A549 (cell line): ENCODE data around the gene RAB11FIP4. TPM values are rescaled to one million over a fixed set of nuclear protein-coding genes. Genes with fewer than 3 reads are reported as not detected.

Source experiments
- ATAC-seq, 2 experiments: fragments of 200-7000 bp in 1 of 2; fragments of >200 bp in 1 of 2; cut with Nextera tagmentation in 1 of 2; cut with Tn5 transposase in 1 of 2; 3 replicates each; pipeline versions ENCODE4 v1.8.0 to v1.9.1; 2018 to 2020; ENCODE audit warnings: mild to moderate bottlenecking in 1 of 2, moderate library complexity in 1 of 2
- CTCF ChIA-PET: fragments of 300-600 bp; sonication (Branson Sonifier 250); formaldehyde crosslinking; extraction: SDS; loops from one replicate; lab custom pipeline; 2021; ENCODE audit warnings: antibody characterized with exemption, inconsistent platforms; lab: Yijun Ruan, JAX
- POLR2A ChIA-PET: fragments of 350-600 bp; formaldehyde crosslinking; extraction: SDS; loops from one replicate; lab custom pipeline; 2021; ENCODE audit warnings: antibody characterized with exemption, inconsistent platforms; lab: Yijun Ruan, JAX
- DNase-seq, 2 experiments: peaks; one replicate each; pipeline versions ENCODE4 v3.0.0 to v3.0.0-alpha.2; 2011 to 2016; ENCODE audit warnings: low read depth in 1 of 2, low spot score in 1 of 2
- FAIRE-seq: peaks from 2 replicates; lab custom pipeline; 2011; peaks lifted over from hg19 to GRCh38; lab: Jason Lieb, UNC
- H3K27ac ChIP-seq, 2 experiments: fragments of >200 bp; sonication (Bioruptor Twin); formaldehyde crosslinking; 3 replicates each; pipeline ENCODE4 v1.5.1; 2016 to 2017
- H3K4me1 ChIP-seq: fragments of >200 bp; sonication (Bioruptor Twin); formaldehyde crosslinking; 3 replicates; pipeline ENCODE4 v1.6.1; 2016
- H3K4me2 ChIP-seq: fragments of >200 bp; sonication (Bioruptor Twin); formaldehyde crosslinking; 3 replicates; pipeline ENCODE4 v1.6.1; 2016
- H3K4me3 ChIP-seq: fragments of >200 bp; sonication (Bioruptor Twin); formaldehyde crosslinking; 3 replicates; pipeline ENCODE4 v1.5.1; 2016
- H3K9me3 ChIP-seq: fragments of >200 bp; sonication (Bioruptor Twin); formaldehyde crosslinking; 3 replicates; pipeline ENCODE4 v1.6.1; 2016
- ATOH8 ChIP-seq: fragments of 250-450 bp; sonication (Bioruptor Pico); IDR thresholded peaks from 2 replicates; pipeline ENCODE4 v1.5.0; 2020; ENCODE audit warnings: low read depth, mild to moderate bottlenecking, moderate library complexity
- BHLHE40 ChIP-seq: IDR thresholded peaks from 2 replicates; pipeline ENCODE4 v1.6.1; 2012; ENCODE audit warnings: low read depth, low read length, inconsistent platforms
- EHF ChIP-seq: fragments of 250-450 bp; sonication (Bioruptor Pico); IDR thresholded peaks from 2 replicates; pipeline ENCODE4 v1.5.0; 2020; ENCODE audit warnings: mild to moderate bottlenecking
- EHMT2 ChIP-seq: fragments of 200-600 bp; sonication (generic); IDR thresholded peaks from 2 replicates; pipeline ENCODE4 v1.6.1; 2016; ENCODE audit warnings: antibody characterized with exemption, low read depth, mild to moderate bottlenecking, moderate library complexity
- ELK1 ChIP-seq: fragments of 150-350 bp; IDR thresholded peaks from 2 replicates; pipeline ENCODE4 v1.6.1; 2014; ENCODE audit warnings: low read depth, mild to moderate bottlenecking, low read length
- EP300 ChIP-seq, 2 experiments: fragments of >200 bp; sonication (Bioruptor Twin); formaldehyde crosslinking; IDR thresholded peaks; 2 replicates in 1 of 2; 3 replicates in 1 of 2; pipeline ENCODE4 v1.6.1; 2016 to 2017
- FOSB ChIP-seq: fragments of 250-450 bp; sonication (Bioruptor Pico); IDR thresholded peaks from 2 replicates; pipeline ENCODE4 v1.5.0; 2020; ENCODE audit warnings: mild to moderate bottlenecking, moderate library complexity
- HES2 ChIP-seq: fragments of >200 bp; sonication (Bioruptor Twin); formaldehyde crosslinking; IDR thresholded peaks from 2 replicates; pipeline ENCODE4 v1.6.1; 2016
- HEYL ChIP-seq: fragments of 250-450 bp; sonication (Bioruptor Pico); IDR thresholded peaks from 2 replicates; pipeline ENCODE4 v1.8.0; 2021; ENCODE audit warnings: mild to moderate bottlenecking, moderate library complexity
- HMGXB4 ChIP-seq: fragments of 250-450 bp; sonication (Bioruptor Pico); IDR thresholded peaks from 2 replicates; pipeline ENCODE4 v1.5.0; 2021; ENCODE audit warnings: mild to moderate bottlenecking, moderate library complexity, borderline replicate concordance
- KDM1A ChIP-seq: fragments of 200-600 bp; sonication (generic); IDR thresholded peaks from 2 replicates; pipeline ENCODE4 v1.6.1; 2016; ENCODE audit warnings: low read depth, mild to moderate bottlenecking
- KDM5A ChIP-seq: fragments of 200-600 bp; sonication (generic); IDR thresholded peaks from 2 replicates; pipeline ENCODE4 v1.6.1; 2016; ENCODE audit warnings: antibody characterized with exemption, mild to moderate bottlenecking
- MAFK ChIP-seq: fragments of 450-650 bp; IDR thresholded peaks from 2 replicates; pipeline ENCODE4 v1.6.1; 2014; ENCODE audit not compliant: partially characterized antibody
- MAX ChIP-seq: IDR thresholded peaks from 2 replicates; pipeline ENCODE4 v1.6.1; 2012
- NFE2L2 ChIP-seq: fragments of 150-350 bp; conservative IDR thresholded peaks from 2 replicates; pipeline ENCODE4 v1.6.1; 2014; ENCODE audit warnings: low read length
- PBX3 ChIP-seq: IDR thresholded peaks from 2 replicates; pipeline ENCODE4 v1.6.1; 2012
- POLR2A ChIP-seq: IDR thresholded peaks from 2 replicates; pipeline ENCODE4 v1.6.1; 2012; ENCODE audit warnings: mild to moderate bottlenecking, low read length
- POLR2AphosphoS2 ChIP-seq: conservative IDR thresholded peaks from 2 replicates; pipeline ENCODE4 v1.6.1; 2012; ENCODE audit warnings: low read length, improper control_type of control experiment, inconsistent platforms
- RNF2 ChIP-seq: fragments of 200-600 bp; sonication (generic); IDR thresholded peaks from 2 replicates; pipeline ENCODE4 v1.6.1; 2016; ENCODE audit warnings: low read depth, mild to moderate bottlenecking, antibody characterized with exemption, moderate library complexity, borderline replicate concordance
- SMC3 ChIP-seq: fragments of >200 bp; sonication (Bioruptor Twin); formaldehyde crosslinking; IDR thresholded peaks from 3 replicates; pipeline ENCODE4 v1.6.1; 2018; ENCODE audit warnings: inconsistent platforms
- SREBF2 ChIP-seq: fragments of 450-650 bp; IDR thresholded peaks from 2 replicates; pipeline ENCODE4 v1.6.1; 2014; ENCODE audit warnings: mild to moderate bottlenecking, moderate library complexity
- TP53 ChIP-seq: fragments of 250-450 bp; sonication (Bioruptor Pico); IDR thresholded peaks from 2 replicates; pipeline ENCODE4 v1.5.0; 2021; ENCODE audit warnings: mild to moderate bottlenecking, moderate library complexity
- WGBS: methylation state at CpG from one replicate; pipeline ENCODE4 v1.1.6; 2017; ENCODE audit errors: missing lambda C conversion rate; 5-methylcytosine and 5-hydroxymethylcytosine counted together
- polyA plus RNA-seq, 4 experiments: library from polyadenylated mRNA; depleted of rRNA in 3 of 4; stranded (reverse); fragments of >200 nt; fragmentation: RNase III in 1 of 4; extraction: RNeasy Plus Mini Kit Qiagen cat#74134 plus additional on column Dnase treatment in 1 of 4; gene quantifications; 2 replicates in 3 of 4; 3 replicates in 1 of 4; pipeline ENCODE4 v1.2.3, GENCODE V29; 2011 to 2017
- TF ChIP-seq, protein P1 (sequence below): fragments of 450-650 bp; IDR thresholded peaks from 2 replicates; pipeline ENCODE4 v1.6.1; 2014; ENCODE audit warnings: antibody characterized with exemption

The RAB11FIP4 gene
- polyA plus RNA-seq, 2 of the 4 experiments (the other 2 are of a cell fraction) = 1.9 to 3.5 TPM

DNA sequence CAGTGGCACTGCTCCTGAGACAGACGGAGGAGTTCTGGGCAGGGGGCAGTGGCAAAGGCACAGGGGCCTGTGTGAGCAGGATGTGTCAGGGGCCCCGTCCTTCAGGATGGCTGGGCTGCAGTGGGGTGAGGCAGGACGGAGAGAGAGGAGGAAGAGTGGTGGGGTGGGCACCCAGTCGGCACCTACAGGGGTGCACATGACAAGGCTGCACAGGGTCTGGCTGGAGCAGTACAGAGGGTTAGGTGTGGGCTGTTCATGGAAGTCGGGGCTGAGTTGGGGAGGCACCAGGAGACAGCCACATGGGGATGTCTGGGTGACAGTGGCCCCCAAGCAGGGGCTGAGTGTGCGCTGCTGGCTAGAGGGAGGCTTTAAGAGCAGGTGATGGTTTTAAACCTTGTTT, 106.0 kb downstream of the RAB11FIP4 start:
- 61% methylated on average over 6 of the region's 6 CpGs for WGBS
- ATAC-seq (no peak; a peak in 1 of 6 replicates), FAIRE-seq (no peak), DNase-seq (no peak)
- CTCF ChIA-PET = interaction anchor here (2.4 to 3.0 kb wide), 2 partner anchors 28 to 60 kb away, joined by 8 to 13 read pairs; no protein-coding TSS in a partner anchor
- H3K4me3 ChIP-seq = no peak overlapping the region
- H3K4me2 ChIP-seq = no peak overlapping the region
- H3K27ac ChIP-seq = no peak overlapping the region
- no peaks in the 10 kb centered on the region for H3K4me1 ChIP-seq
- TF ChIP-seq EP300 (IDR thresholded peaks at IDR 0.05) (no peak), PBX3 (no peak), MAX (no peak), TP53 (no peak), SREBF2 (no peak), ELK1 (no peak), ATOH8 (CRISPR knock-in tag) (no peak), MAFK (no peak), FOSB (no peak), POLR2AphosphoS2 (no peak), KDM5A (no peak), NFE2L2 (no peak)
- TF ChIP-seq, all 56 proteins: peak for 0
- H3K9me3 ChIP-seq = no peaks in the 10 kb centered on the region
- POLR2A ChIA-PET = no interaction called here

DNA sequence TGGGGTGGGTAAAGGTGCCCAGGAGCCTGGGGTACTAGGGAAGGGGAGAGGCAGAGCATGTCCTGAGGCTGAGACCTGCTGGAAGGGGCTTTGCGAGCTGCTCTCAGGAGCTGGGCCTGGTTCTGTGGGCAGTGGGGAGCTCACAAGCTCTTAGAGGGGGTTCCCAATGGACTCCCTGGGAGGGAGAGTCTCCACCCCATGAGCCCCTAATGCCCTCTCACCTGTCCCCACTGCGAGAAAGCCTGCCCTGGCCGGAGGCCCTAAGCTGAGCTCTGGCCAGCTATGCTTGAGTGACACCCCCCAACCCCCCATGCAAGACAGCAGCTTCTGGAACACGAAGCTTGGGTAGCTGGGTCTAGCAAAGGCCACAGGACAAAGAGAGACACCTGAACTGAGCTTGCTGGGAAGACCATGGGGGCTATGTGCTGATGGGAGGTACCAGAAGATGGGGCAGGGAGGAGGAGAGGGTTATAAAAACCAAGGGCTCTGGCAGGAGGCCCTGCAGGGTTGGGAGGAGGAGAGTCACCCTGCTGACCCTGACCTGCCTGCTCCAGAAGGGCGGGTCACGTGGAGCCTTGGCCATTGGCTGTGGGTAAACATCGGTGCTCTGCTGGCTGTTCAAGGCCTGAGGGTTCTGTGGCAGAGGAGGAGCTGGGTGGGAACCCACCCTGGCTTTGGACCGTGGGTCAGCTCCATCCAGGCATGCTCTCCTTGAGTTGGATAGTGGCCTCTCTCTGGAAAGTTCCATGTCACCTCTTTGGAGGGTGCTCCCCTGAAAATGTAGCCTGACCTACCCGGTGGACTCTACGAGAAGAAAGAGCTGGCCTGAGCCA, 106.7 kb downstream of the RAB11FIP4 start:
- CTCF ChIA-PET = interaction anchor here (0.5 to 3.2 kb wide), 5 partner anchors 12 to 157 kb away, joined by 4 to 13 read pairs (median 8); no protein-coding TSS in a partner anchor
- no peak for TF ChIP-seq ELK1
- TF ChIP-seq EHF (CRISPR knock-in tag) = no peak
- TF ChIP-seq KDM1A = no peak
- TF ChIP-seq TP53 = no peak
- TF ChIP-seq SMC3 = no peak
- TF ChIP-seq, protein P1, sequence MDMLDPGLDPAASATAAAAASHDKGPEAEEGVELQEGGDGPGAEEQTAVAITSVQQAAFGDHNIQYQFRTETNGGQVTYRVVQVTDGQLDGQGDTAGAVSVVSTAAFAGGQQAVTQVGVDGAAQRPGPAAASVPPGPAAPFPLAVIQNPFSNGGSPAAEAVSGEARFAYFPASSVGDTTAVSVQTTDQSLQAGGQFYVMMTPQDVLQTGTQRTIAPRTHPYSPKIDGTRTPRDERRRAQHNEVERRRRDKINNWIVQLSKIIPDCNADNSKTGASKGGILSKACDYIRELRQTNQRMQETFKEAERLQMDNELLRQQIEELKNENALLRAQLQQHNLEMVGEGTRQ = no peak
- TF ChIP-seq HES2 = no peak
- TF ChIP-seq HEYL = no peak
- no peak for TF ChIP-seq SREBF2
- no peak for TF ChIP-seq POLR2A
- TF ChIP-seq EHMT2 = no peak
- TF ChIP-seq BHLHE40 = no peak
- no peak for TF ChIP-seq PBX3
- no peak for TF ChIP-seq RNF2
- no peak for TF ChIP-seq HMGXB4 (CRISPR knock-in tag)

More for the DNA sequence above, 106.7 kb downstream of the RAB11FIP4 start:
- Histone ChIP-seq H3K27ac (no peak overlapping the region), H3K4me2 (no peak overlapping the region), H3K4me1 (no peaks in the 10 kb centered on the region), H3K4me3 (no peak overlapping the region), H3K9me3 (no peaks in the 10 kb centered on the region)
- FAIRE-seq (no peak), DNase-seq (no peak), ATAC-seq (no peak)
- WGBS = 74% methylated on average over 9 of the region's 10 CpGs
- POLR2A ChIA-PET = interaction anchor here (1.0 kb wide), 1 partner anchor 11 kb away, joined by 3 read pairs; no protein-coding TSS in a partner anchor
